Astrocyte of the spinal cord (primary cell): ENCODE results near the gene CSAD.
"Not testable (repeated sequence)": the region's sequence is repeated elsewhere in the genome, so short reads cannot be mapped to it uniquely, and the experiment has no call there.

Experiments used
- DNase-seq: peaks from one replicate; pipeline ENCODE4 v3.0.0; 2011; ENCODE audit warnings: low read depth, low spot score
- H3K4me3 ChIP-seq: 2 replicates; pipeline ENCODE4 v1.5.1; 2011; ENCODE audit warnings: low read depth, mild to moderate bottlenecking, low read length, moderate library complexity
- in situ Hi-C: cut with HindIII; loops from 2 replicates; pipeline ENCODE4 v1.10.0; 2017; ENCODE audit warnings: low sequenced_read_pairs
- TF ChIP-seq, protein P1 (sequence below): IDR thresholded peaks from 2 replicates; pipeline ENCODE4 v1.5.1; 2012; ENCODE audit warnings: low read depth, mild to moderate bottlenecking, low read length, inconsistent platforms

The CSAD gene

DNA sequence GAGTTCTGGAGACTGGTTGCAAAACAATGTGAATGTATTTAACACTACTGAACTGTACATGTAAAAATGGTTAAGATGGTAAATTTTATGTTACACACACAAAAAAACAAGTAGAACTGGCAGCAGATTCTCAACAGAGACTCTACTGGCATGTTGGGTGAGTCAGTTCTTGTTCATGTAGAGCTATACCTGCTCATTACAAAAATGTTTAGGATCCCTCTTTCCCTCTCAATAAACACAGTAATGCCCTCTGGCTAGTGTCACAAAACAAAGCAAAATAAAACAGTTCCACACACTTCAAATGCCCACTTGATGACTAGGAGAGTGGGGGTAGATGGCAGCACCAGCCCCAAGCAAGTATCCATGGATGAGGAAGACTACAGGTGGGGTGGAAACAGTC is 13.9 kb downstream of the CSAD start:
- in situ Hi-C loops = no loop called here
- H3K4me3 ChIP-seq = no peak overlapping the region
- TF ChIP-seq, protein P1, sequence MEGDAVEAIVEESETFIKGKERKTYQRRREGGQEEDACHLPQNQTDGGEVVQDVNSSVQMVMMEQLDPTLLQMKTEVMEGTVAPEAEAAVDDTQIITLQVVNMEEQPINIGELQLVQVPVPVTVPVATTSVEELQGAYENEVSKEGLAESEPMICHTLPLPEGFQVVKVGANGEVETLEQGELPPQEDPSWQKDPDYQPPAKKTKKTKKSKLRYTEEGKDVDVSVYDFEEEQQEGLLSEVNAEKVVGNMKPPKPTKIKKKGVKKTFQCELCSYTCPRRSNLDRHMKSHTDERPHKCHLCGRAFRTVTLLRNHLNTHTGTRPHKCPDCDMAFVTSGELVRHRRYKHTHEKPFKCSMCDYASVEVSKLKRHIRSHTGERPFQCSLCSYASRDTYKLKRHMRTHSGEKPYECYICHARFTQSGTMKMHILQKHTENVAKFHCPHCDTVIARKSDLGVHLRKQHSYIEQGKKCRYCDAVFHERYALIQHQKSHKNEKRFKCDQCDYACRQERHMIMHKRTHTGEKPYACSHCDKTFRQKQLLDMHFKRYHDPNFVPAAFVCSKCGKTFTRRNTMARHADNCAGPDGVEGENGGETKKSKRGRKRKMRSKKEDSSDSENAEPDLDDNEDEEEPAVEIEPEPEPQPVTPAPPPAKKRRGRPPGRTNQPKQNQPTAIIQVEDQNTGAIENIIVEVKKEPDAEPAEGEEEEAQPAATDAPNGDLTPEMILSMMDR = no peak
- DNase-seq = no peak

DNA sequence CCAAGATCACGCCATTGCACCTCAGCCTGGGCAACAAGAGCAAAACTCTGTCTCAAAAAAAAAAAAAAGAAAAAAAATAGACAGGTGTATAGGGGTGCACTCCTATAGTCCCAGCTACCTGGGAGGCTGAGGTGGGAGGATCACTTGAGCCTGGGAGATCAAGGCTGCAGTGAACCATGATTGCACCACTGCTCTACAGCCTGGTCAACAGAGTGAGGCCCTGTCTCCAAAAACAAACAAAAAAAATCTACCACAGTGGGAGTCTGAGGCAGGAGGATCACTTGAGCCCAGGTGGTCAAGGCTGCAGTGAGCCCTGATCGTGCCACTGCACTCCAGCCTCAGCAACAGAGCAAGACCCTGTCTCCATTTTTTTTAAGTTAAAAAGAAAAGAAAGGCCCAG is 17.7 kb downstream of the CSAD start:
- H3K4me3 ChIP-seq, in situ Hi-C loops, DNase-seq: not testable (repeated sequence)

- no peak for DNase-seq
- in situ Hi-C loops = no loop called here
- TF ChIP-seq, protein P1 = no peak
- no peak overlapping the region for H3K4me3 ChIP-seq
Measured at GRCh38 chr12:53161119-53161911, 19.4 kb downstream of the CSAD start.

DNA sequence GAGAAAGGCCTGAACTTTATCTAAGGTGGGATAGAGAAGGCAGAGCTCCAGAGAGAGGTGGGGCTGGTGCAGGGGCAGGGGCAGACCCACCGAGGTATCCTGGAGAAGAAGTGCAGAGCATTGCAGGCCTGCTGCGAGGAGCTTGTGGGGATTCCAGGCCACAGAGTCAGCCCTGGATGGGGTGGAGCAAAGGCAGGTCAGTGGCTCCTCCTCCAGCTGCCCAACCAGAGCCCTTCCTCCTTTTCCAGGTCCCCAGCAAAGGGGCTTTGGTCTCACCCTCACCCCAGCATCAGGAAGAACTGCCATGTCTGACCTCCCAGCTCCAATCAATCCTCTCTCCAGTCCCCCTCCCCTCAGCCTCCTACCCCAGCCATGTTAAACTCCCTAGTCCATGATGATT is 20.1 kb downstream of the CSAD start:
- in situ Hi-C loops = no loop called here
- no peak overlapping the region for H3K4me3 ChIP-seq
- TF ChIP-seq, protein P1 = no peak
- DNase-seq = no peak

- DNase-seq = no peak
- TF ChIP-seq, protein P1 = no peak
- in situ Hi-C loops = no loop called here
- H3K4me3 ChIP-seq = no peak overlapping the region
Measured at GRCh38 chr12:53160000-53160399, 20.7 kb downstream of the CSAD start.

DNA sequence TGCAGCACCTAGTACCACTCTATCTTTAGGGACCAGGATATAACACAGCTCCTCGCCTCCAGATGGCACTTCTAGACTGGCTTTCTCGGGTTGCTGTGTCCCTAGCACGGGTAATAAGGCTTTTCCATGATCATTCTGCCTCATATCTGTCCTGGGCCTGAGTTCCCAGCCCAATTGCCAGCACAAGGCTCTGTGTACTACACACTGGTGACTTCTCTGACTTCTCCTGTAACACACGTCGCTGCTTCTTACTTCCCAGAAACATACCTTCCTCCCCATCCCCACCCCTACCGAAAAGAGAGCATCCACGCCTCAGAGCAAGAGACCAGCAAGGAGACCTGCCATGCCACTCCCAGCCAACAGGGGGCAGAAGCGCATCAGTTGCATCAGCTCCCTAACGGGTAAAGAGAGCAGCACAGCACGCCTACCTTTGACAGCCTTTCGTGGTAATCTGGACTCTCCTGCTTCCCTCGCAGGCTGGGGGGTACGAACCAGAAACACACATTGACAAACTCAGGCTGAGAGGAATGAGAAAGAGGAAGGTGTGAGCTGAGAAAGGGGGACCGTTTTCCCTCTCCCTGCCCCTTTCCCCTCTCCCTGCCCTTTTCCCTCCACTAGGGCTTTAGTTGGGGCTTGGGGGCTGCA is 21.4 kb downstream of the CSAD start:
- in situ Hi-C loops = no loop called here
- no peak overlapping the region for H3K4me3 ChIP-seq
- TF ChIP-seq, protein P1 = peak; percentile 100
- peak; percentile 63 for DNase-seq

GRCh38 chr12:53152390-53152789 is 28.3 kb downstream of the CSAD start:
- H3K4me3 ChIP-seq = no peak overlapping the region
- in situ Hi-C loops = no loop called here
- TF ChIP-seq, protein P1 = no peak
- no peak for DNase-seq
